Measurements from ENCODE around the gene OPTN.

DNA sequence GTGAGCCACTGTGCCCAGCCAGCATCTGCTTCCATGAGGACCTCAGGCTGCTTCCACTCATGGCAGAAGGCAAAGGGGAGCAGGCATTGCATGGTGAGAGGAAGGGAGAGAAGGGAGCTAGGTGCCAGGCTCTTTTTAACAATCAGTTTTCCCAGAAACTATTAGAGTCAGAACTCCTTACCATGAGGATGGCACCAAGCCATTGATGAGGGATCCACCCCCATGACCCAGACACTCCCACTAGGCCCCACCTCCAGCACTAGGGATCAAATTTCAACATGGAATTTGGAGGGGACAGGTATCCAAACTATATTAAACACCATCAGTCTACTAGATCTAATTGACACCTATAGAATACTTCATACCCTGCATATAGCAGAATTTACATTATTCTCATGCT lies 47.2 kb downstream of the OPTN start:
- TF ChIP-seq GATA3 (IDR thresholded peaks at IDR 0.05; ENCODE audit: low read depth, low read length), result no peak
- no peak for TF ChIP-seq GATA2 (IDR thresholded peaks at IDR 0.05; ENCODE audit: low read depth, low read length)

All from SH-SY5Y (cell line).